ENCODE measurements around the gene UVRAG.

DNA sequence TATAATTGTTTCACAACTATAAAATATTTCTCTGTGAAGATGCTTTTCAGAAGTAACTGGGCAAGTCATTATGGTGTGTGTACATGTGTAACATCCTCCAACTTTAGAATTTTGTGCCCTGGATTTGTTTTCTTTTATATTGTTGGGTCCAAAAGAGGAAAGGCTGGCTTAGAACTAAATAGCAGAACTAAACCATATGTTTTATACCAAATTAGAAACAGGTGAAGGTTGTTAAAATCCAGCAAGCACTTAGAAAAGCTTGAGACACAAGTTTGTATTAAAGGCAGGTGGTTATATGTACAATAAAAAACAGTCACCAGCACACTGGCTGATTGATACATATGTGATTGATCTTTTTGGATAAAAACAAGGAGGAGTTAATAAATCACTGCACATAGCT lies 232.8 kb downstream of the UVRAG start:
- TF ChIP-seq, protein P1, sequence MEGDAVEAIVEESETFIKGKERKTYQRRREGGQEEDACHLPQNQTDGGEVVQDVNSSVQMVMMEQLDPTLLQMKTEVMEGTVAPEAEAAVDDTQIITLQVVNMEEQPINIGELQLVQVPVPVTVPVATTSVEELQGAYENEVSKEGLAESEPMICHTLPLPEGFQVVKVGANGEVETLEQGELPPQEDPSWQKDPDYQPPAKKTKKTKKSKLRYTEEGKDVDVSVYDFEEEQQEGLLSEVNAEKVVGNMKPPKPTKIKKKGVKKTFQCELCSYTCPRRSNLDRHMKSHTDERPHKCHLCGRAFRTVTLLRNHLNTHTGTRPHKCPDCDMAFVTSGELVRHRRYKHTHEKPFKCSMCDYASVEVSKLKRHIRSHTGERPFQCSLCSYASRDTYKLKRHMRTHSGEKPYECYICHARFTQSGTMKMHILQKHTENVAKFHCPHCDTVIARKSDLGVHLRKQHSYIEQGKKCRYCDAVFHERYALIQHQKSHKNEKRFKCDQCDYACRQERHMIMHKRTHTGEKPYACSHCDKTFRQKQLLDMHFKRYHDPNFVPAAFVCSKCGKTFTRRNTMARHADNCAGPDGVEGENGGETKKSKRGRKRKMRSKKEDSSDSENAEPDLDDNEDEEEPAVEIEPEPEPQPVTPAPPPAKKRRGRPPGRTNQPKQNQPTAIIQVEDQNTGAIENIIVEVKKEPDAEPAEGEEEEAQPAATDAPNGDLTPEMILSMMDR (IDR thresholded peaks at IDR 0.05) = no peak
- no peak for TF ChIP-seq POLR2A (IDR thresholded peaks at IDR 0.05)

Measured in lower leg skin (tissue), 3 donors.